HS-5 (cell line): ENCODE data around the gene CD63.
A peak's percentile ranks its signal among the peaks of the same experiment; 100 is the strongest.
"Not testable (repeated sequence)": the region's sequence is repeated elsewhere in the genome, so short reads cannot be mapped to it uniquely, and the experiment has no call there.

Experiments used
- DNase-seq: peaks from one replicate; pipeline ENCODE4 v3.0.0-alpha.2; 2012; ENCODE audit warnings: low read depth

Gene CD63, protein sequence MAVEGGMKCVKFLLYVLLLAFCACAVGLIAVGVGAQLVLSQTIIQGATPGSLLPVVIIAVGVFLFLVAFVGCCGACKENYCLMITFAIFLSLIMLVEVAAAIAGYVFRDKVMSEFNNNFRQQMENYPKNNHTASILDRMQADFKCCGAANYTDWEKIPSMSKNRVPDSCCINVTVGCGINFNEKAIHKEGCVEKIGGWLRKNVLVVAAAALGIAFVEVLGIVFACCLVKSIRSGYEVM

DNA sequence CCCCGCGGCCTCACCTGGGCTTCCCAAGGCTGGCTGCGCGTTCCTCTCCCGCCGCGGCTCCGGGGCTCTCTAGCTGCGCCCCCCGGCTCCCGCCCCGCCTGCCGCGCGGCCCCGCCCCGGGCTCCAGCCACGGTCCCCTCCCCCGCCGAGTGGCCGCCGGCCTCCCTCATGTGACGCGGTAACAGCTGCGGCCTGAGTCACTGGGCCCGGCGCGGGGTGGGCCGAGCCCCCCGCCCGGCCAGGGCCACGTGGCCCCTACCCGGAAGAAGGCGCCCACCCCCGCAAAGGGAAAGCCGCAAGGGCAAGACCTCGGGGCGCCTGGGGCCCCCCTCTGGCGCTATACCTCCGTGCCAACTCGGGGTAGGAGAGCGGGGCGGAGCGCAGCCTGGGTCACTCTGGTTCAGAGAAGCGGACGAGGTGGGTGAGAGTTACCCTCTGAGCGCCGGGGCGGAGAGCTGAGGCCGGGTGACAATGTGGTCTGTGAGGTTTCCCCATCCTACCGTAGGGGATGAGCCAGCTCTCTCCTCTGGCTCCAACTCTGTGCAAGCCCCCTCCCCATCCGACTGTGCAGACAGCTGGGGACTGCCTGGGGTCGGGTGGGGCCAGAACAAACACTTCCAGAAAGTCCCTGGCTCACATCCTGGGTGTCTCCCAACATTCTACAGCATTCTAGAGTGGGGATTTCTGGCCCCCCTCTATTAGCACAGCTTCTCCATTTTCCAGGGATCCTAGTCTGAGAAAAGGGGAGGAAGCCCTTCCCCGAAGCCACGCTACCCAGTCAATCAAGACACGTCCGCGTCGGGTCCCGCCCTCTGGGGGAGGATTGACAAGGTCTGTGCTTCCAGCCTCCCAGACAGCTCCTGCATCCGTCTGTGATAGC lies at the start of gene CD63:
Gene CD63 (minus strand): TSS at position 71 of the 880 bp plus-strand sequence. CDS start 668 bp downstream, outside the sequence.
- DNase-seq: peak; percentile 88

GRCh38 chr12:55777856-55778255 lies 49.0 kb upstream of the CD63 start:
- DNase-seq: no peak

GRCh38 chr12:55771736-55772135 lies 42.9 kb upstream of the CD63 start:
- DNase-seq: no peak

GRCh38 chr12:55767156-55767555 lies 38.3 kb upstream of the CD63 start:
- no peak for DNase-seq

DNA sequence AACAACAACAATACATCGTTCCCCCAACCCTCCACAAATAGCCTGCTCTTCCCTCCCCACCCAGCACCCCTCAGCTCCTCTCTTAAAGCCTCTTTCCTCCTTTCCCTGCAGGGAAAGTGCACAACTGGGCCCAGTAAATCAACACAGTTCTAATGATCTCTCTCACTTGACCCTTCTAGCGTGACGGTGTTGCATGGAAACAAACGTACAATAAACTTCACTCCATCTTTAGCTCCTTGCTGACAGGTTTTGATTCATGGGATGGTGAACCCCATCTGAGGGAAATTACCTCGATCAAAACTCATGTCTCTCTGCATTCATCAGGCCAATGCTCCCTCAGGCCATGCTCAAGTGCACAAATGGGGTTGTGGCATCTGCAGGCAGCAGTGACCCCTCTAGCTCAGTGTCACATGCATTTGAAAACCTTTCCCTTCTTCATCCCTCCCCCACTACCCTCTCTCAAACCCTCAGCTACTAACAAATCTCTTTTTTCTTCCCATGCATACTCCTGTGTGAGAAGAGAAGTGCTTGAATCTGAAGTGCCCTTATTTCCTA lies 37.0 kb upstream of the CD63 start:
- DNase-seq: no peak

DNA sequence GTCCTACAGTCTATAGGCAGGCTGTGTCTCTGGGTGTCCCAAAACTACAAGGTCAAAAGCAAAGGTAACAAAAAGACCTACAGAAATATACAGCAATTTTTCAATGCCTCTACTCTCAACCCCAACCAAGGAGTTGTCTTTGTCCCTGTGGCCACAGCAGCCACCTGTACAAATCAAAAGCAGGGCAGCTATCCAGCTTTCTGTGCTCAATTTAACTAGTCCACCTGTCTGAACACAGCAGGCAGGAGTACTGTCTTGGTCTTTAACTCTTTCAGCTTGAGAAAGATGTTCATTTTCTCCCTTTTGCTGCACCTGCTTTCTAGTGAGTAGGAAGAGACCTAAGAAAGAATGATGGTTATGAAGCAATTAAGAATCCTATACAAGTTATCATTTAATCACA lies 33.8 kb upstream of the CD63 start:
- DNase-seq: no peak

DNA sequence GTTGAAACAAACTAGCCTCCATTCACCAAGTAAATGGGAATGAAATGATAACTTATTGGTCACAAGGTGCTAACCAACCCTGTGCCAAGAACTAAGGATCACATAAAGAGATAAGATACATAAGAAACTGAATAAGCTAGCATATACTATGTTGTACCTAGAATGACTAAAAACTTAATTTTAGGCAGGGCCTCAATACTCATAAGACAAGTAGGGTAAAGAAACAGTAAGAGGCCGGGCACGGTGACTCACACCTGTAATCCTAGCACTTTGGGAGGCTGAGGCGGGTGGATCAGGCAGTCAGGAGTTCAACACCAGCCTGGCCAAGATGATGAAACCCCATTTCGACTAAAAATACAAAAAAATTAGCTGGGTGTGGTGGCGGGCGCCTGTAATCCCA lies 31.9 kb upstream of the CD63 start:
- no peak for DNase-seq

GRCh38 chr12:55758575-55758974 lies 29.8 kb upstream of the CD63 start:
- not testable (repeated sequence) for DNase-seq

DNA sequence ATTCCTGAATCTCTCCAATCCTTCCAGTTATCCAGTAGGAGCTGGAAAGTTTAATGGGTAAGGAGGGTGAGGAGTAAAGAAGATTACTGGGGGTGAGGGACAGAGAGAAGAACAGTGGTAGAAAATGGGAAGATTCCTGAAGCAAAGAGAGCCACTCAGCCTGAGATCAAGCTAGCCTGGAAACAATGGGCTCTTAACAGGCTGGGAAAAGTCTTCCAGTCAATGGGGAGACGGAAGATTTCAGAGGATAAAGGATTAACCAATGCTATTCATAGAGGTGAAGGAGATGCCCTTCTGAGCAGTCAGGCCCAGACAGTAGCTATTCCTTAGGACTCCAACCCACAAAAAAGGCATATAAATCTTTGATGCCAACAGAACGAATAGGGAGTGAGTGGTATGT lies 28.9 kb upstream of the CD63 start:
- no peak for DNase-seq

GRCh38 chr12:55755246-55755645 lies 26.4 kb upstream of the CD63 start:
- DNase-seq: no peak

GRCh38 chr12:55748230-55748993 lies 19.6 kb upstream of the CD63 start:
- no peak for DNase-seq

DNA sequence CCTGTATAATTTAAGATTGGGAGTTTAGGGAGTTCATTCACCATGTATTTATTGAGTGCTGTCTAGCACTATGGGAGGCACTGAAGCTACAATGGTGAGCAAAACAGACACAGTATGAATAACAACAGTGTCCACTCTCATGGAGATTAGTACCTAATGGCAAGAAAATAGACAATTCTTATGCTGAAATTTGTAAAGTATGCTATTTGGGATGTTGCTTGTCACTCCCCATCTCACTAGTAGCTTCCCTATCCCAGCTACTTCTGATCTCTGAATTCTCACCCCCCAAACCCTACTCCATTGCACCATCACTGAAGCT lies 18.1 kb upstream of the CD63 start:
- no peak for DNase-seq

GRCh38 chr12:55746174-55746912 lies 17.5 kb upstream of the CD63 start:
- no peak for DNase-seq

DNA sequence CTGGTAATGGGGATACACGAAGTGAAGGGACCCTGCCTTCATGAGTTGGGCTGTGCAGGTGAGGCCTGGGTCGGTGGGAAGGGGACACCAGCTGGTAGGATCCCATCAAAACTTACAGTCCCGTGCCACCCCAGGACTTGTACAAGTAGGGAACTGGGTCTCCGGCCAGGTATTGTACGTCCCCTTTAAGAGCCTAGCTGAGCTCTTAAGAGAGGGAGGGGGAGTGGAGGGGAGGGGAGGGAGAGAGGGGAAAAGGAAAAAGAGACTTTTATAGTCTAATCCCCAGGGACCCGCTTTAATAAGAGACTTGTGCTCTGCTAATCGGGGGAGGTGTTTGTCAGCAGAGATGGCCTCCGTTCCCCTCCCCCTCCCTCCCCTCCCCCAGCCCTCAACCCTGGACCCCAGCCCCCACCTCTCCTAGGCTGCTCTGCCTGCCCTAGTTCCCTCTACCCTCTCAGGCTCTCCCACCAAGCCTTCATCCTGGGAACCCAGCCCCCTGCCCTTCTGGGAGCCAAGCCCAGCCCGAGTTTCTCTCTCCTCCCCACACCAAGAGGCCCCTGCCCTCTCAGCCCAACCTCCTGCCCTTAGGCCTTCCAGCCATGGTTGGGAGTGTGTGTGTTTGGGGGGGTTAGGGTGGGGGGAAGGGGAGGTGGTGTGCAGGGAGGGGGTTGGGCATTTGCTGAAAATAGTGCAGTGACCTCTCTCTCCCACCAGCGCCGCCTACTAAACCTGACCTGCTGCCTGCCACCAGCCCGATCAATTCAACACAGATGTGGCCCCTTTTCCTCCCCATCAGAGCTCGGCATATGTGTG lies 16.8 kb upstream of the CD63 start:
- DNase-seq: no peak

DNA sequence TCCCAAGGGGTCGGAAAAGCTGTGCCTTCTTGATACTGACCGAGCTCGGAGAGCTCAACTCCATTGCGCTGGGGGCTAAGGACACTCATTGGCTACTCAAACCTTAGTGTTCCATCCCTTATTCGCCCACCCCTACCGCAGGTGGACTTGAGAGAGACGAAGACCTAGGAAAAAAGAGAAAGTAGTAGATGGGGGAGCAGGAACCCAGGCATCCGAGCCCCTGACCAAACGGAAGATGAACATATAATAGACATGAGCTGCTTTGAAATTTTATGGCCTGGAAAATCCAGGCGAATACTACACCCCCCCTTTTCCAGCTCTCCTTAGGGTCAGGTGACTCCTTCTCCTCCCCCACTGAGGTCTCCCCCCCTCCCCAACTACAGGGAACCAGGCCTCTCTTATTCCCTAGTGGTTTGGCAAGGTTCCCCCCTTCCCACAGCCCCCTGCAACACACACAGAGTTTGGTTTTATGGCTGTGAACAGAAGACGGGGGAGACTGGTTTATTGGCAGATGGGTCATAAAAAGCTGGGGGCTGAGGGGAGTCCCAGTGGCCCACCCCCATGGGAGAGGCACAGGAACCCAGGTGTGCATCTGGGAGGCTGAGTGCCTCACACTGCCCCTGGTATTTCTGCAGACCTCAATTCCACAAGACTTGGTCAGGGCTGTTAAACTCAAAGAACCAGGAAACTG lies 15.7 kb upstream of the CD63 start:
- no peak for DNase-seq

DNA sequence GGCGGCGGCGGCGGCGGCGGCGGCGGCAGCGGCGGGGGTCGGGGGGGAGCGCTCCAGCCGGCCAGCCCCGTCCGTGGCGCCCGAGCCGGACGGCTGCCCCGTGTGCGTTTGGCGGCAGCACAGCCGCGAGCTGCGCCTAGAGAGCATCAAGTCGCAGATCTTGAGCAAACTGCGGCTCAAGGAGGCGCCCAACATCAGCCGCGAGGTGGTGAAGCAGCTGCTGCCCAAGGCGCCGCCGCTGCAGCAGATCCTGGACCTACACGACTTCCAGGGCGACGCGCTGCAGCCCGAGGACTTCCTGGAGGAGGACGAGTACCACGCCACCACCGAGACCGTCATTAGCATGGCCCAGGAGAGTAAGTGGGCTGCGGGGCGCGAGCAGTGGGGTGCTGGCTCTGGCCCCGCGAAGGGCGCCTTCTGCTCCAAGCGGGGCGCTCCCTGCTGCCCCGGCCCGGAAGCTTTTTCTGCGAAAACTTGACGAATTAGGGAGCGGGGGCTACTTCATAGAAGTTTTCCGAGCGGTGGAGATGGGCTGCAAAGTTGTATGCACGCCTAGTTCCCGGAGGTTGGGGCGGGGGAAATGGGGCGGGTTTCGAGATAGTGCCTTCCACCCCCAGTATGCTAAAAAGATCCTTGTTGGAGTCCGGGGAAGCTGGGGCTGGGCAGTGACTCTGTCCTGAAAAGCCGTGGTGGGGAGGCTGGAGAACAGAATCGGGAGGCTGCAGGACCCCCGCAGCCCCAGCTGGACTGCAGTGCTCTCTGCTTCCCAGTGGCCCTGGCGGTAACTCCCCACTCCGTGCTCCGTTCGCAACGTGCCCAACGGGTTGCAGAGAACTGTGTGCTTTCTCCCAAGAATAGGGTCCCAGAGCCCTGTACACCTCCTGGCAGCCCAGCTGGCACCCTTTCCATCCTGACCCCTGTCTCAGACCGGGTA lies 14.9 kb upstream of the CD63 start:
- no peak for DNase-seq

DNA sequence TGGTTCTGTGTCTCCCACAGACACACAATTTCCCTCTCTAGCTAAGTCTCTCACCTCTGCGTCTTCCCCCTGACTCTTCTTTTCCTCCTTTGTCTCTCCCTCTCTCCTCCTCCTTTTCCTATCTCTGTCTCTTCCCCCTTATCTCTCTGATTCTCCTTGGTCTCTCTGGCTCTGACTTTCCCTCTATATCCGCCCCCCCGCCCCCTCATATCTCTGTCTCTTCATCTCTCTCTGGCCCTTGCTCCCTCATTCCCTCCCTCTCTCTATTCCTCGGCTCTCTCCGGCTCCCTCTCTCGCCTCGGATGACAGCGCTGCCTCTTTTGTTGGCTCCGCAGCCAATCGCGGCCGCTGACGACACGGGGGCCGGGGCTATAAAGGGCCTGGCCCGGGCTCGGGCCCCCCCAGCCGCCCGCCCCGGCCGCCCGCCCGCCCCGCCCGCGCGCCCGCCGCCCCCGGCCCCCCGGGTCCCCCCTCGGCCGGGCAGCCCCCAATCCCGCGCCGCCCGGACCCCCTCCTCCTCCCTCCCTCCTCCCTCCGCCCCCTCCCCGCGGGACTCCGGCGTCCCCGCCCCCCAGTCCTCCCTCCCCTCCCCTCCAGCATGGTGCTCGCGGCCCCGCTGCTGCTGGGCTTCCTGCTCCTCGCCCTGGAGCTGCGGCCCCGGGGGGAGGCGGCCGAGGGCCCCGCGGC lies 14.1 kb upstream of the CD63 start, which contains the start of gene GDF11:
Gene GDF11 (plus strand): TSS at position 404 of the 687 bp plus-strand sequence. CDS start 195 bp downstream, at position 599.
- no peak for DNase-seq

DNA sequence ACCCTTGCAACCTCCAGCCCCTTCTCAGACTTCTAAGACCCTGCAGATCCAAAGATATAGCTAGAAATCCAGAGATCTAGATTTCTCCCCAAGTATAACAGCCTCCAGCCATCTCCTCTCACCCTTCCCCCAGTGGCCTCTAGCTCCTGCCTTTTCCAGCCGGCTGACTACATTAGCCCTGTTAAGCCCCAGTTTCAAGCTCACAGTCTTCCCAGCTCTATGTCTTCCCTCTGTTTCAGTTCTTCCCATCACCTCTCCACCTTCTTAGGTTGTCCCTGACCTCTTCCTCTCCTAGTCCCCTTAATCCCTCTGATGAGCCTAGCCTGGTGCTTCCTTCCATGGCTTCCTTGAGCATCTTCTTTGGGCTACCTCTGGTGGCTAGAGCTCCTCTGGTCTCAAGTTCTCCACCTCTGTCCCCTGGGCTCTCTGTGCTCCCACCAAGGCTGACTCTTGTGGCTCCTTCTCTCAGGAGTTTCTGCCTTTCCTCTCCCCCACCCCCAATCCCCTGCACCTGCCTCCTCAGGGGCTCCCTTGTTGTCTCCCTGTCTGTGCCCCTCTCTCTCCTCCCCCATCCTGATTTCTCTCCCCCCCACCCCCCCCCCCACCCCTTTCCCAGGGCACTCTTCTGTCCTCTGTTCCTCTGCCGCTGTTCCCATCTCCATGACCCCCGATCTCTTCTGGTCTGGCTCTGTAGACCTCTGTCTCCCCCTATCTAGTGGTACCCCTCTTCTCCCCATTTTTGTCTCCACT lies 13.3 kb upstream of the CD63 start:
- DNase-seq: no peak
